Activated CD8-positive, alpha-beta memory T cell treated with anti-CD3 and anti-CD28 coated beads, Interleukin-2, amount 10 ng/mL, durations not matched to agents 7 days and 5 days (primary cell): ENCODE data around the gene PTPRT. TPM values are rescaled to one million over a fixed set of nuclear protein-coding genes. Genes with fewer than 3 reads are reported as not detected.

ENCODE experiments used
- ATAC-seq: fragments of 150-1000 bp; cut with Tn5 transposase; one replicate; pipeline ENCODE4 v1.10.0; 2021; ENCODE audit warnings: moderate library complexity
- CTCF ChIA-PET: fragments of 350-600 bp; sonication (Branson Sonifier 250); formaldehyde crosslinking; loops from one replicate; lab custom pipeline; 2021; ENCODE audit warnings: antibody characterized with exemption; lab: Charles Lee
- DNase-seq: peaks from one replicate; pipeline ENCODE4 v3.0.0-alpha.2; 2020
- H3K27ac Mint-ChIP-seq: one replicate; pipeline ENCODE4 v1.8.0; 2021; ENCODE audit warnings: mild to moderate bottlenecking, mixed read lengths
- H3K27me3 Mint-ChIP-seq: one replicate; pipeline ENCODE4 v1.8.0; 2021; ENCODE audit warnings: mixed read lengths
- H3K36me3 Mint-ChIP-seq: one replicate; pipeline ENCODE4 v1.8.0; 2021; ENCODE audit warnings: mild to moderate bottlenecking, mixed read lengths
- H3K4me1 Mint-ChIP-seq: one replicate; pipeline ENCODE4 v1.8.0; 2021; ENCODE audit warnings: mixed read lengths
- H3K4me3 Mint-ChIP-seq: one replicate; pipeline ENCODE4 v1.8.0; 2021; ENCODE audit warnings: mild to moderate bottlenecking, moderate library complexity, mixed read lengths
- H3K9me3 Mint-ChIP-seq: one replicate; pipeline ENCODE4 v1.8.0; 2022; ENCODE audit warnings: low read depth, mixed read lengths
- total RNA-seq, 2 experiments: library from RNA; stranded (reverse); gene quantifications; one replicate each; pipeline ENCODE4 v1.2.3, GENCODE V29; 2021

PTPRT gene
- total RNA-seq, 2 experiments from 2014 or later = not detected

GRCh38 chr20:42482808-42483207 lies 706.9 kb downstream of the PTPRT start:
- Mint-ChIP-seq H3K4me1 (no peaks in the 10 kb centered on the region), H3K4me3 (no peak overlapping the region), H3K36me3 (no peaks in the 10 kb centered on the region), H3K27me3 (no peaks in the 10 kb centered on the region), H3K27ac (no peak overlapping the region), H3K9me3 (peaks cover 6% of the 10 kb centered on the region)
- CTCF ChIA-PET = no interaction called here
- ATAC-seq = no peak
- DNase-seq = no peak

DNA sequence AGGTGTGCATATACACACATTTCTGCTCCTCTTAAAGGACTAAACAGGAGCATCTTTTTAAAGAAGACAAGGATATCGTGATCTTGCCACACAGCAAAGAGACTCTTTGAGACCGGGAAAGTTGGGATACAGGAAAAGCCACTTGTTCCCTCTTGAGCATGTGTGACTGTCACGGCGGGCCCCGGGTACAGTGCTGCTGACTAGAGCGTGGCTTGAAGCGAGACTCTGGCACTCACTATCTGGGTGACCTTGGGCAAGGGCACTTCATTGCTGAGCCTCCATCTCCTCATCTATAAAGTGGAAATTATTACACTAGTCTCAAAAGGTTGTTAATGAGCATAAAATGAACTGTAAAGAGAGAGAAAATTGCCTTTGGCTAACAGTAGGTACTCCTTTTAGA lies 713.9 kb downstream of the PTPRT start:
- no peaks in the 10 kb centered on the region for H3K4me1 Mint-ChIP-seq
- no peak overlapping the region for H3K4me3 Mint-ChIP-seq
- no peak for DNase-seq
- H3K27ac Mint-ChIP-seq = no peak overlapping the region
- no peaks in the 10 kb centered on the region for H3K27me3 Mint-ChIP-seq
- no peaks in the 10 kb centered on the region for H3K36me3 Mint-ChIP-seq
- no peak for ATAC-seq
- peaks cover 12% of the 10 kb centered on the region for H3K9me3 Mint-ChIP-seq
- CTCF ChIA-PET = no interaction called here

- no peak overlapping the region for H3K27ac Mint-ChIP-seq
- no peak overlapping the region for H3K4me3 Mint-ChIP-seq
- H3K9me3 Mint-ChIP-seq = peaks cover 15% of the 10 kb centered on the region
- no peaks in the 10 kb centered on the region for H3K36me3 Mint-ChIP-seq
- ATAC-seq = no peak
- DNase-seq = no peak
- CTCF ChIA-PET = no interaction called here
- H3K4me1 Mint-ChIP-seq = no peaks in the 10 kb centered on the region
- H3K27me3 Mint-ChIP-seq = no peaks in the 10 kb centered on the region
Observed at GRCh38 chr20:42474646-42475045, 715.1 kb downstream of the PTPRT start.

DNA sequence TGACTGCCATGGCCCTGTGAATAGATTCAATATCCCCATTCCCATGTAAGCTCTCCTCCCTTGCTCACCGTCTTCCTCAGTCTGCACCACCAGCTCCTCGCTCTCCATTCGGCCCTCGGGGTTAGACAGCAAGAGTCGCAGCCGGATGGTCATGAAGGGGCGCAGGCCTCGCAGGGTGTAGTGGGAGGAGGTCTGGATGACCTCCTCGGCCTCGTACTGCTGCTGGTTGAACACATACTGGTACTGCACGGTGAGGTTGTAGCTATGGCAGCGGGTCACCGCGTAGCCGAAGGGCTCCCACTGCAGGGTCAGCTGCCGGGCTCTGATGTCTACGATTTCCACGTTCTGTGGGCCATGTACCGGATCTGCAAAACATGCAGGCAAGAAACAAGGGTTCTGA lies 717.5 kb downstream of the PTPRT start:
- H3K9me3 Mint-ChIP-seq = peaks cover 12% of the 10 kb centered on the region
- ATAC-seq = no peak
- no peak for DNase-seq
- CTCF ChIA-PET = no interaction called here
- H3K36me3 Mint-ChIP-seq = no peaks in the 10 kb centered on the region
- H3K27ac Mint-ChIP-seq = no peak overlapping the region
- H3K27me3 Mint-ChIP-seq = no peaks in the 10 kb centered on the region
- no peak overlapping the region for H3K4me3 Mint-ChIP-seq
- no peaks in the 10 kb centered on the region for H3K4me1 Mint-ChIP-seq

DNA sequence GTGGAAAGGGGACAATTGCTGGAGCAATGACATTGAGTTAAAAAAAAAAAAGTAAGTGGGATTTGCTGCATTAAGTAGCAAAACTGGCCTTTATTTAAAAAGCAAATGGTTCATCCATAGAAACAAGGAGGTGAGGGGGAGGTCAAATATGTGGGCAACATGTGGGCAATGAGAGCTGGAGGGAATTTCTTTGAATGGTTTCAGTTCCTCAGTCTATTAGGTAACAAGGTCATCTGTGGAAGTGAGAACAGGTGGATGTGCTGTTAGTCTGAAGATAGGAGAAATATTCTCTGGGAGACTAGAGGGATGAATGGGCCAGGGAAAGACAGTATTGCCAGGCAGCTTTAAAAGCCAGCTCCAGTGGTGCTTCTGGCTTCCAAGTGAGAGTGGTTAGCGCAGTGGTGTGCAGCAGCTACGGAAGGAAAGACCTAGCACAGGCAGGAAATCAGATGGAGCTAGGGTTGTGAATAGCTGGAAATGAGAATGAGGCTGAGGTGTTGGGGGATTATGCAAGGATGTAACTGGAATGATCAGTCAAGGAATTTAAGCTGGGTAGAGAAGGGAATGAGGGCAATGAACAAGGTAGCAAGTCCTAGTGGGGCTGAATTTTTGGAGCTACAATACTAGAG lies 727.6 kb downstream of the PTPRT start:
- Mint-ChIP-seq H3K4me3 (no peak overlapping the region), H3K9me3 (peaks cover 3% of the 10 kb centered on the region), H3K36me3 (no peaks in the 10 kb centered on the region), H3K27ac (no peak overlapping the region), H3K4me1 (no peaks in the 10 kb centered on the region), H3K27me3 (no peaks in the 10 kb centered on the region)
- no peak for DNase-seq
- no peak for ATAC-seq
- CTCF ChIA-PET = no interaction called here

DNA sequence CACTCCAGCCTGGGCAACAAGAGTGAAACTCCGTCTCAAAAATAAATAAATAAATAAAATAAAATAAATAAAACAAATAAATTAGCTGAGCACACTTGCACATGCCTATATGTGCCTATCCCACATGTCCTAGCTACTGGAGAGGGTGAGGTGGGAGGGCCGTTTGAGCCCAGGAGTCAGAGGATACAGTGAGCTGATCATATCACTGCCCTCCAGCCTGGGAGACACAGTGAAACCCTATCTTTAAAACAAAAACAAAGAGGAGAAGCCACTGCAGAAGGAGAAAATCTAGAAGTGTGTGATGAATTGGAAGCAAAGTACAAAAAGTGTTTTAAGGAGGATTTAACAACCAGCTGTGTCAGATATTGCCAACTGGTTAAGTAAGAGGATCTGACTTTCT lies 728.4 kb downstream of the PTPRT start:
- no peaks in the 10 kb centered on the region for H3K4me1 Mint-ChIP-seq
- ATAC-seq (no peak), DNase-seq (no peak)
- CTCF ChIA-PET = no interaction called here
- H3K27me3 Mint-ChIP-seq = no peaks in the 10 kb centered on the region
- H3K27ac Mint-ChIP-seq = no peak overlapping the region
- no peak overlapping the region for H3K4me3 Mint-ChIP-seq
- peaks cover 3% of the 10 kb centered on the region for H3K9me3 Mint-ChIP-seq
- H3K36me3 Mint-ChIP-seq = no peaks in the 10 kb centered on the region

GRCh38 chr20:42447270-42447669 lies 742.4 kb downstream of the PTPRT start:
- no peak overlapping the region for H3K4me3 Mint-ChIP-seq
- ATAC-seq = no peak
- DNase-seq = no peak
- CTCF ChIA-PET = no interaction called here
- H3K36me3 Mint-ChIP-seq = no peaks in the 10 kb centered on the region
- no peak overlapping the region for H3K27ac Mint-ChIP-seq
- H3K4me1 Mint-ChIP-seq = no peaks in the 10 kb centered on the region
- no peaks in the 10 kb centered on the region for H3K27me3 Mint-ChIP-seq
- H3K9me3 Mint-ChIP-seq = peaks cover 7% of the 10 kb centered on the region

GRCh38 chr20:42444799-42445198 lies 744.9 kb downstream of the PTPRT start:
- Mint-ChIP-seq H3K4me3 (no peak overlapping the region), H3K27ac (no peak overlapping the region), H3K36me3 (no peaks in the 10 kb centered on the region), H3K27me3 (no peaks in the 10 kb centered on the region), H3K9me3 (peaks cover 9% of the 10 kb centered on the region), H3K4me1 (no peaks in the 10 kb centered on the region)
- DNase-seq (no peak), ATAC-seq (no peak)
- CTCF ChIA-PET = interaction anchor here (0.6 kb wide), 1 partner anchor 701 kb away, joined by 5 read pairs; no protein-coding TSS in a partner anchor

DNA sequence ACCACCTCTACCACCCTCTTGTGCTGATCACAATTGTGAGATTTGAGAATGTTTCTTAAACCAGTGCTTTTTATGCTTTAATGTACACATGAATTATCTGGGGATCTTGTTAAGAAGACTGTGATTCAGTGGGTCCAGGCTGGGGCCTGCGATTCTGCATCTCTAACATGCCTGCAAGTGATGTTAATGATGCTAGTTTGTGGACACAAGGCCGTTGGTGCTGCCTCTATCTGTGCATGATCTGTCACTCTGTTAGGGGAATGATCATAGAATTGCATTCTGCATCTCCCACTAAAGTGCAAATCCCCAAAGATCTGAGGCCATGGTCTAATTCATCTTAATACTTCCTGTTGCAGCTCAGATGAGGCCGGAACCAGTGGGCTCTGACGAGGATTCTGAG lies 746.5 kb downstream of the PTPRT start:
- H3K36me3 Mint-ChIP-seq = no peaks in the 10 kb centered on the region
- no peak for ATAC-seq
- no peak overlapping the region for H3K27ac Mint-ChIP-seq
- H3K4me1 Mint-ChIP-seq = no peaks in the 10 kb centered on the region
- CTCF ChIA-PET = no interaction called here
- no peak for DNase-seq
- peaks cover 12% of the 10 kb centered on the region for H3K9me3 Mint-ChIP-seq
- no peak overlapping the region for H3K4me3 Mint-ChIP-seq
- no peaks in the 10 kb centered on the region for H3K27me3 Mint-ChIP-seq

GRCh38 chr20:42442716-42443115 lies 747.0 kb downstream of the PTPRT start:
- Mint-ChIP-seq H3K36me3 (no peaks in the 10 kb centered on the region), H3K9me3 (peaks cover 12% of the 10 kb centered on the region), H3K4me1 (no peaks in the 10 kb centered on the region), H3K27ac (no peak overlapping the region), H3K4me3 (no peak overlapping the region), H3K27me3 (no peaks in the 10 kb centered on the region)
- CTCF ChIA-PET = no interaction called here
- ATAC-seq (no peak), DNase-seq (no peak)

- CTCF ChIA-PET = no interaction called here
- no peaks in the 10 kb centered on the region for H3K27me3 Mint-ChIP-seq
- H3K9me3 Mint-ChIP-seq = peaks cover 10% of the 10 kb centered on the region
- no peak overlapping the region for H3K4me3 Mint-ChIP-seq
- ATAC-seq = no peak
- DNase-seq = no peak
- no peak overlapping the region for H3K27ac Mint-ChIP-seq
- no peaks in the 10 kb centered on the region for H3K4me1 Mint-ChIP-seq
- H3K36me3 Mint-ChIP-seq = no peaks in the 10 kb centered on the region
Observed at GRCh38 chr20:42441864-42442331, 747.8 kb downstream of the PTPRT start.

GRCh38 chr20:42441196-42441863 lies 748.4 kb downstream of the PTPRT start:
- DNase-seq = no peak
- no peaks in the 10 kb centered on the region for H3K4me1 Mint-ChIP-seq
- no peak overlapping the region for H3K4me3 Mint-ChIP-seq
- H3K27ac Mint-ChIP-seq = no peak overlapping the region
- H3K27me3 Mint-ChIP-seq = no peaks in the 10 kb centered on the region
- ATAC-seq = no peak
- CTCF ChIA-PET = no interaction called here
- H3K9me3 Mint-ChIP-seq = peaks cover 10% of the 10 kb centered on the region
- H3K36me3 Mint-ChIP-seq = no peaks in the 10 kb centered on the region

DNA sequence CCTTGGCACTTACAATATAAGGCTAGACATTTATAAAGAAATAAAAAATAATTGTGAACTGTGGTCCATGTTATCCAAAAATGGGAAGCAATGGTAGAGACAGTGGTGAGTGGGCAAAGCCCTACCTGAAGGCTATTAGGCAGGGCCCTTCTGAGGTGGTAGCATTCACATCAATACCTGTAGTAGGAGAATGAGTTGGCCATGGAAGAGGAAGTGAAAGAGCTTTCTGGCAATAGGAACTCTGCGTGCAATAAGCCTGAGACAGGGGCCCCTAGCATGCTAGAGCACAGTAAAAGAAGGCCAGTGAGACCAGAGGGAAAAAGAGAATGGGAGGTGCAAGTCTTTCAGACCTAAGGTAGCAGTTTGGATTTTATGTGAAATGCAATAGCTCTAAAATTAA lies 754.5 kb downstream of the PTPRT start:
- CTCF ChIA-PET = no interaction called here
- Mint-ChIP-seq H3K27ac (no peak overlapping the region), H3K9me3 (peaks cover 5% of the 10 kb centered on the region), H3K36me3 (no peaks in the 10 kb centered on the region), H3K4me3 (no peak overlapping the region), H3K4me1 (no peaks in the 10 kb centered on the region), H3K27me3 (no peaks in the 10 kb centered on the region)
- ATAC-seq = no peak
- no peak for DNase-seq

DNA sequence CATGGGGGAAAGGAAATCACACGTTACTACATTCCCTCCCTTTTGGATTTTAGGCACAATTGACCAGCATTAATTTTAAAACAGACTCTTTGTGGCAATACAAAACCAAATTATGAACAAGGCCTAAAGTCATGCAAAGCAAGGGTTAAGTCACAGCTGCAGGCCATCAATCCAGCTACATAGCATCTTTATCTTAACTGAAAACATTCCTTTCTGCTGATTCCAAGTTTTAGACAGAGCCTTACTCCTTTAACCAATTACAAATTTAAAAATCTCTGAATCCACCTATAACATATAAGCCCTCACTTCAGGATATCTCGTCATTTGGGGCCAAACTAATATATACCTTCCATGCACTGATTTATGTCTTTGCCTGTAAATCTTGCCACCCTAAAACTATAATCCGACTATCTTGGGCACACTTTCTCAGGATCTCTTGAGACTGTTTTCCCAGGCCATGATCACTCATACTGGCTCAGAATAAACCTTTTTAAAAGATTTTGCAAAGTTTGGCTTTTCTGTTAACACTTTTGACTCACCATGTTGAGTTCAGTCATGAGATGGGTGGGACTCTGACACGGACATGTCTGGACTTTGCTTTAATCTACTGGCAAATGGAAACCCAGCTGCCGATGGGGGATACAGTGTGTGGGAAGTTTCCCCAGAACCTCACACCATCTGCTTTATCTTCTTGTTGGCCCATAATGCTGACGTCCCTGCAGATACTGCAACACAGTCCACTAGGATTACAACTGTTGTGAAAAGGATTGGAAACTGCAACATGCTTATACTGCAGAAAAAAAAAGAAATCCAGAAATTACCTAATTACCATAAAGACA lies 757.0 kb downstream of the PTPRT start:
- CTCF ChIA-PET = no interaction called here
- no peaks in the 10 kb centered on the region for H3K36me3 Mint-ChIP-seq
- H3K27ac Mint-ChIP-seq = no peak overlapping the region
- H3K4me3 Mint-ChIP-seq = no peak overlapping the region
- ATAC-seq (no peak), DNase-seq (no peak)
- H3K27me3 Mint-ChIP-seq = no peaks in the 10 kb centered on the region
- peaks cover 7% of the 10 kb centered on the region for H3K9me3 Mint-ChIP-seq
- H3K4me1 Mint-ChIP-seq = no peaks in the 10 kb centered on the region
